CD4-positive, alpha-beta T cell treated with Interleukin-2 at 100 ng/mL for 4 hours (primary cell): Measurements from ENCODE around the gene EIF4H.
"Not testable (repeated sequence)": the region's sequence is repeated elsewhere in the genome, so short reads cannot be mapped to it uniquely, and the experiment has no call there.

ENCODE experiments used
- DNase-seq: peaks from one replicate; pipeline ENCODE4 v3.0.0-alpha.2; 2020; ENCODE audit warnings: low spot score

Gene EIF4H

GRCh38 chr7:74173866-74174605 lies at the start of gene EIF4H:
TSS of gene EIF4H (plus strand) at chr7:74174356. CDS start at chr7:74174384, 28 bp downstream.
- peak; percentile 96 for DNase-seq

GRCh38 chr7:74126220-74126880 lies 47.8 kb upstream of the EIF4H start:
- no peak for DNase-seq

- DNase-seq: no peak
These were observed 44.3 kb upstream of the EIF4H start for GRCh38 chr7:74129887-74130286.

GRCh38 chr7:74130518-74130917 lies 43.6 kb upstream of the EIF4H start:
- DNase-seq: no peak

- peak; percentile 27 for DNase-seq
These were observed 40.0 kb upstream of the EIF4H start for GRCh38 chr7:74134117-74134620.

- peak; percentile 4 for DNase-seq
These were observed 35.8 kb upstream of the EIF4H start for GRCh38 chr7:74138334-74138867.

- DNase-seq: no peak
These were observed 35.0 kb upstream of the EIF4H start for GRCh38 chr7:74138945-74139843.

- no peak for DNase-seq
These were observed 32.5 kb upstream of the EIF4H start for GRCh38 chr7:74141705-74142104.

- no peak for DNase-seq
These were observed 30.8 kb upstream of the EIF4H start for GRCh38 chr7:74143383-74143782.

- DNase-seq: no peak
These were observed 25.7 kb upstream of the EIF4H start for GRCh38 chr7:74148491-74148890.

- DNase-seq: no peak
These were observed 25.1 kb upstream of the EIF4H start for GRCh38 chr7:74149071-74149470.

GRCh38 chr7:74149603-74150002 lies 24.6 kb upstream of the EIF4H start:
- DNase-seq: no peak

GRCh38 chr7:74153736-74154135 lies 20.4 kb upstream of the EIF4H start:
- DNase-seq: no peak

- DNase-seq: no peak
These were observed 18.3 kb upstream of the EIF4H start for GRCh38 chr7:74155810-74156395.

GRCh38 chr7:74157605-74158004 lies 16.6 kb upstream of the EIF4H start:
- no peak for DNase-seq

- DNase-seq: no peak
These were observed 9.1 kb upstream of the EIF4H start for GRCh38 chr7:74164985-74165456.

GRCh38 chr7:74165867-74166593 lies 8.1 kb upstream of the EIF4H start:
- no peak for DNase-seq

- DNase-seq: not testable (repeated sequence)
These were observed 6.8 kb upstream of the EIF4H start for GRCh38 chr7:74167324-74167723.

- DNase-seq: no peak
These were observed 1.1 kb upstream of the EIF4H start for GRCh38 chr7:74173074-74173473.

- DNase-seq: no peak
These were observed 678 bp upstream of the EIF4H start for GRCh38 chr7:74173491-74173865.

- peak; percentile 16 for DNase-seq
These were observed 488 bp downstream of the EIF4H start for GRCh38 chr7:74174606-74175082.
